ENCODE measurements around the gene ANKHD1.
A peak's percentile ranks its signal among the peaks of the same experiment; 100 is the strongest.

The ANKHD1 gene

GRCh38 chr5:140381351-140381750 is 20.3 kb upstream of the ANKHD1 start:
- no peaks in the 10 kb centered on the region for H3K9me3 ChIP-seq (ENCODE audit: control insufficient read depth, low read length)
- no peak overlapping the region for H3K4me3 ChIP-seq (ENCODE audit: insufficient read depth, low read depth, low read length, poor library complexity, severe bottlenecking)
- H3K36me3 ChIP-seq (ENCODE audit: control insufficient read depth, insufficient read depth, low read length), result no peaks in the 10 kb centered on the region
- H3K27ac ChIP-seq (ENCODE audit: insufficient read depth, low read length, poor library complexity, severe bottlenecking), result no peak overlapping the region
- DNase-seq, result no peak
- H3K4me1 ChIP-seq (ENCODE audit: control insufficient read depth, insufficient read depth, low read length, poor library complexity, severe bottlenecking), result no peaks in the 10 kb centered on the region
- H3K27me3 ChIP-seq (replicated peaks; ENCODE audit: control insufficient read depth, insufficient read depth, low read length, poor library complexity, severe bottlenecking), result no peaks in the 10 kb centered on the region

DNA sequence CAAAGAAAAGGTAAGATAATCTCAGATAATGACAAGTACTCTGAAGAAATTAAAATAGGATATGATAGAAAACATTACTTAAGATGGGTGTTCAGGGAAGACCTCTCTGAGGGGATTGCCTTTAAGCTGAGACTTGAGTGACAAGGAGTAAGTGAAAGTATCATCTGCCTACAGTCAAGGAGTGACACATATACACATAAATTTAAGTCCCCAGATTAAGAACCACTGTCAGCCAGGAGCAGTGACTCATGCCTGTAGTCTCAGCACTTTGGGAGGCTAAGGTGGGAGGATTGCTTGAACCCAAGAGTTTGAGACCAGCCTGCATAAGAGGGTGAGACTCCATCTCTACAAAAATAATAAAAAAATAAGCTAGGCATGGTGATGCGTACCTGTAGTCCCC is 19.7 kb upstream of the ANKHD1 start:
- DNase-seq, result no peak
- H3K27me3 ChIP-seq (replicated peaks; ENCODE audit: control insufficient read depth, insufficient read depth, low read length, poor library complexity, severe bottlenecking), result no peaks in the 10 kb centered on the region
- H3K4me1 ChIP-seq (ENCODE audit: control insufficient read depth, insufficient read depth, low read length, poor library complexity, severe bottlenecking), result no peaks in the 10 kb centered on the region
- H3K4me3 ChIP-seq (ENCODE audit: insufficient read depth, low read depth, low read length, poor library complexity, severe bottlenecking), result no peak overlapping the region
- no peaks in the 10 kb centered on the region for H3K36me3 ChIP-seq (ENCODE audit: control insufficient read depth, insufficient read depth, low read length)
- H3K9me3 ChIP-seq (ENCODE audit: control insufficient read depth, low read length), result no peaks in the 10 kb centered on the region
- no peak overlapping the region for H3K27ac ChIP-seq (ENCODE audit: insufficient read depth, low read length, poor library complexity, severe bottlenecking)

GRCh38 chr5:140382866-140383265 is 18.8 kb upstream of the ANKHD1 start:
- no peak overlapping the region for H3K27ac ChIP-seq (ENCODE audit: insufficient read depth, low read length, poor library complexity, severe bottlenecking)
- no peak overlapping the region for H3K4me3 ChIP-seq (ENCODE audit: insufficient read depth, low read depth, low read length, poor library complexity, severe bottlenecking)
- no peaks in the 10 kb centered on the region for H3K27me3 ChIP-seq (replicated peaks; ENCODE audit: control insufficient read depth, insufficient read depth, low read length, poor library complexity, severe bottlenecking)
- no peaks in the 10 kb centered on the region for H3K4me1 ChIP-seq (ENCODE audit: control insufficient read depth, insufficient read depth, low read length, poor library complexity, severe bottlenecking)
- H3K9me3 ChIP-seq (ENCODE audit: control insufficient read depth, low read length), result no peaks in the 10 kb centered on the region
- H3K36me3 ChIP-seq (ENCODE audit: control insufficient read depth, insufficient read depth, low read length), result no peaks in the 10 kb centered on the region
- DNase-seq, result no peak

GRCh38 chr5:140383300-140383699 is 18.3 kb upstream of the ANKHD1 start:
- Histone ChIP-seq H3K36me3 (ENCODE audit: control insufficient read depth, insufficient read depth, low read length) (no peaks in the 10 kb centered on the region), H3K4me1 (ENCODE audit: control insufficient read depth, insufficient read depth, low read length, poor library complexity, severe bottlenecking) (no peaks in the 10 kb centered on the region), H3K4me3 (ENCODE audit: insufficient read depth, low read depth, low read length, poor library complexity, severe bottlenecking) (no peak overlapping the region), H3K9me3 (ENCODE audit: control insufficient read depth, low read length) (no peaks in the 10 kb centered on the region), H3K27me3 (replicated peaks; ENCODE audit: control insufficient read depth, insufficient read depth, low read length, poor library complexity, severe bottlenecking) (no peaks in the 10 kb centered on the region), H3K27ac (ENCODE audit: insufficient read depth, low read length, poor library complexity, severe bottlenecking) (no peak overlapping the region)
- DNase-seq, result no peak

GRCh38 chr5:140388052-140388451 is 13.6 kb upstream of the ANKHD1 start:
- no peaks in the 10 kb centered on the region for H3K4me1 ChIP-seq (ENCODE audit: control insufficient read depth, insufficient read depth, low read length, poor library complexity, severe bottlenecking)
- no peaks in the 10 kb centered on the region for H3K36me3 ChIP-seq (ENCODE audit: control insufficient read depth, insufficient read depth, low read length)
- no peak overlapping the region for H3K27ac ChIP-seq (ENCODE audit: insufficient read depth, low read length, poor library complexity, severe bottlenecking)
- no peaks in the 10 kb centered on the region for H3K9me3 ChIP-seq (ENCODE audit: control insufficient read depth, low read length)
- DNase-seq, result no peak
- no peaks in the 10 kb centered on the region for H3K27me3 ChIP-seq (replicated peaks; ENCODE audit: control insufficient read depth, insufficient read depth, low read length, poor library complexity, severe bottlenecking)
- no peak overlapping the region for H3K4me3 ChIP-seq (ENCODE audit: insufficient read depth, low read depth, low read length, poor library complexity, severe bottlenecking)

DNA sequence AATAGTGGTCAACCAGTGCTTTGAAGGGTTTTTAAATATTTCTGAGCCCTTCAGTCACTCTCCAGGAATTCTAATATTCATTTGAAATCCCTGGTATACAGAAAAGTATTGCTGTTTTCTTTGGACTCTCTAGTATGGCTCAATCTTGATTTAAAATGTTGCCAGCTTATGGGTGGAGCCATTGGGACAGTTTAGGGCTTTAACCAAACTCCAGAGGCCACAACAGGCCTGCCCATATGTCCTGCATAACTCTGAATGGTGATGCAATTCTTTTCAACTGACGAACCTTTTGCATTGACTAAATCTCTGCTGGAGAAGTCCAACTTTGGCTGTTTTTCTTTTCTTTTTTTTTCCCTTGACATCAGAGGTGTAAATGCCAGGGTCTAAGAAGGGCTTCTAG is 10.3 kb upstream of the ANKHD1 start:
- Histone ChIP-seq H3K27ac (ENCODE audit: insufficient read depth, low read length, poor library complexity, severe bottlenecking) (no peak overlapping the region), H3K27me3 (replicated peaks; ENCODE audit: control insufficient read depth, insufficient read depth, low read length, poor library complexity, severe bottlenecking) (no peaks in the 10 kb centered on the region), H3K4me1 (ENCODE audit: control insufficient read depth, insufficient read depth, low read length, poor library complexity, severe bottlenecking) (no peaks in the 10 kb centered on the region), H3K9me3 (ENCODE audit: control insufficient read depth, low read length) (no peaks in the 10 kb centered on the region), H3K4me3 (ENCODE audit: insufficient read depth, low read depth, low read length, poor library complexity, severe bottlenecking) (no peak overlapping the region), H3K36me3 (ENCODE audit: control insufficient read depth, insufficient read depth, low read length) (no peaks in the 10 kb centered on the region)
- DNase-seq, result no peak

GRCh38 chr5:140391732-140392131 is 9.9 kb upstream of the ANKHD1 start:
- DNase-seq, result no peak
- Histone ChIP-seq H3K4me1 (ENCODE audit: control insufficient read depth, insufficient read depth, low read length, poor library complexity, severe bottlenecking) (no peaks in the 10 kb centered on the region), H3K27me3 (replicated peaks; ENCODE audit: control insufficient read depth, insufficient read depth, low read length, poor library complexity, severe bottlenecking) (no peaks in the 10 kb centered on the region), H3K9me3 (ENCODE audit: control insufficient read depth, low read length) (no peaks in the 10 kb centered on the region), H3K27ac (ENCODE audit: insufficient read depth, low read length, poor library complexity, severe bottlenecking) (no peak overlapping the region), H3K36me3 (ENCODE audit: control insufficient read depth, insufficient read depth, low read length) (no peaks in the 10 kb centered on the region), H3K4me3 (ENCODE audit: insufficient read depth, low read depth, low read length, poor library complexity, severe bottlenecking) (no peak overlapping the region)

GRCh38 chr5:140393738-140394137 is 7.9 kb upstream of the ANKHD1 start:
- DNase-seq, result no peak
- H3K36me3 ChIP-seq (ENCODE audit: control insufficient read depth, insufficient read depth, low read length), result no peaks in the 10 kb centered on the region
- no peaks in the 10 kb centered on the region for H3K9me3 ChIP-seq (ENCODE audit: control insufficient read depth, low read length)
- no peaks in the 10 kb centered on the region for H3K4me1 ChIP-seq (ENCODE audit: control insufficient read depth, insufficient read depth, low read length, poor library complexity, severe bottlenecking)
- H3K27ac ChIP-seq (ENCODE audit: insufficient read depth, low read length, poor library complexity, severe bottlenecking), result no peak overlapping the region
- no peak overlapping the region for H3K4me3 ChIP-seq (ENCODE audit: insufficient read depth, low read depth, low read length, poor library complexity, severe bottlenecking)
- H3K27me3 ChIP-seq (replicated peaks; ENCODE audit: control insufficient read depth, insufficient read depth, low read length, poor library complexity, severe bottlenecking), result no peaks in the 10 kb centered on the region

GRCh38 chr5:140398379-140398811 is 3.2 kb upstream of the ANKHD1 start:
- Histone ChIP-seq H3K27me3 (replicated peaks; ENCODE audit: control insufficient read depth, insufficient read depth, low read length, poor library complexity, severe bottlenecking) (no peaks in the 10 kb centered on the region), H3K36me3 (ENCODE audit: control insufficient read depth, insufficient read depth, low read length) (no peaks in the 10 kb centered on the region), H3K27ac (ENCODE audit: insufficient read depth, low read length, poor library complexity, severe bottlenecking) (no peak overlapping the region), H3K4me1 (ENCODE audit: control insufficient read depth, insufficient read depth, low read length, poor library complexity, severe bottlenecking) (peaks cover 10% of the 10 kb centered on the region), H3K9me3 (ENCODE audit: control insufficient read depth, low read length) (no peaks in the 10 kb centered on the region), H3K4me3 (ENCODE audit: insufficient read depth, low read depth, low read length, poor library complexity, severe bottlenecking) (no peak overlapping the region)
- no peak for DNase-seq

GRCh38 chr5:140399979-140400729 is 1.5 kb upstream of the ANKHD1 start:
- Histone ChIP-seq H3K36me3 (ENCODE audit: control insufficient read depth, insufficient read depth, low read length) (no peaks in the 10 kb centered on the region), H3K4me1 (ENCODE audit: control insufficient read depth, insufficient read depth, low read length, poor library complexity, severe bottlenecking) (peaks cover 25% of the 10 kb centered on the region), H3K9me3 (ENCODE audit: control insufficient read depth, low read length) (no peaks in the 10 kb centered on the region), H3K27me3 (replicated peaks; ENCODE audit: control insufficient read depth, insufficient read depth, low read length, poor library complexity, severe bottlenecking) (no peaks in the 10 kb centered on the region), H3K4me3 (ENCODE audit: insufficient read depth, low read depth, low read length, poor library complexity, severe bottlenecking) (peak overlapping the region; percentile 83), H3K27ac (ENCODE audit: insufficient read depth, low read length, poor library complexity, severe bottlenecking) (peak overlapping the region; percentile 88)
- no peak for DNase-seq
